RWPE1 (cell line): ENCODE data around the gene GIT2.

Experiments
- CTCF ChIA-PET: fragments of 350-600 bp; sonication (Branson Sonifier 250); formaldehyde crosslinking; extraction: SDS; loops from one replicate; lab custom pipeline; 2021; lab: Yijun Ruan, JAX
- POLR2A ChIA-PET: fragments of 400-600 bp; formaldehyde crosslinking; extraction: SDS; loops from one replicate; lab custom pipeline; 2020; ENCODE audit warnings: antibody characterized with exemption; ENCODE audit not compliant: low non-redundant PET; lab: Yijun Ruan, JAX
- DNase-seq: peaks from one replicate; pipeline ENCODE4 v3.0.0; 2012; ENCODE audit warnings: low spot score
- H3K27ac ChIP-seq: fragments of 450-650 bp; 2 replicates; pipeline ENCODE4 v1.5.1; 2017
- CTCF ChIP-seq: fragments of 450-650 bp; conservative IDR thresholded peaks from 2 replicates; pipeline ENCODE4 v1.5.1; 2017; ENCODE audit warnings: low read depth, mild to moderate bottlenecking

The GIT2 gene

GRCh38 chr12:109939504-109939903 lies 56.7 kb downstream of the GIT2 start:
- ChIA-PET CTCF (interaction anchor here (0.6 to 1.7 kb wide), 2 partner anchors 11 to 30 kb away, joined by 5 to 7 read pairs; no protein-coding TSS in a partner anchor), POLR2A (no interaction called here)
- H3K27ac ChIP-seq, result no peak overlapping the region
- TF ChIP-seq CTCF, result no peak
- no peak for DNase-seq

GRCh38 chr12:109938947-109939346 lies 57.2 kb downstream of the GIT2 start:
- TF ChIP-seq CTCF, result no peak
- ChIA-PET POLR2A (no interaction called here), CTCF (interaction anchor here (0.6 kb wide), 1 partner anchor 30 kb away, joined by 5 read pairs; no protein-coding TSS in a partner anchor)

GRCh38 chr12:109937371-109937770 lies 58.8 kb downstream of the GIT2 start:
- H3K27ac ChIP-seq, result no peak overlapping the region
- ChIA-PET POLR2A (no interaction called here), CTCF (interaction anchor here (0.6 kb wide), 1 partner anchor 17 kb away, joined by 7 read pairs; no protein-coding TSS in a partner anchor)
- TF ChIP-seq CTCF, result no peak
- DNase-seq, result no peak

More at GRCh38 chr12:109938947-109939346, 57.2 kb downstream of the GIT2 start:
- H3K27ac ChIP-seq, result no peak overlapping the region
- no peak for DNase-seq

GRCh38 chr12:109934026-109934425 lies 62.1 kb downstream of the GIT2 start:
- ChIA-PET CTCF (interaction anchor here (0.6 kb wide), 1 partner anchor 508 kb away, joined by 4 read pairs; no protein-coding TSS in a partner anchor), POLR2A (no interaction called here)
- no peak overlapping the region for H3K27ac ChIP-seq
- DNase-seq, result no peak
- no peak for TF ChIP-seq CTCF

- no peak for DNase-seq
- POLR2A ChIA-PET, result no interaction called here
- TF ChIP-seq CTCF, result no peak
- H3K27ac ChIP-seq, result no peak overlapping the region
- CTCF ChIA-PET, result interaction anchor here (0.6 kb wide), 1 partner anchor 500 kb away, joined by 3 read pairs; no protein-coding TSS in a partner anchor
Observed at GRCh38 chr12:109932878-109933503, 63.2 kb downstream of the GIT2 start.

GRCh38 chr12:109931143-109931542 lies 65.0 kb downstream of the GIT2 start:
- no peak for TF ChIP-seq CTCF
- no peak overlapping the region for H3K27ac ChIP-seq
- ChIA-PET CTCF (no interaction called here), POLR2A (interaction anchor here (0.5 kb wide), 1 partner anchor 13 kb away, joined by 3 read pairs; no protein-coding TSS in a partner anchor)
- no peak for DNase-seq
